ENCODE measurements around the gene ACTR1A. TPM values are rescaled to one million over a fixed set of nuclear protein-coding genes. Genes with fewer than 3 reads are reported as not detected.
"Not testable (repeated sequence)": the region's sequence is repeated elsewhere in the genome, so short reads cannot be mapped to it uniquely, and the experiment has no call there.

Gene ACTR1A
- total RNA-seq, 2 experiments from 2014 or later, result 72.2 to 86.7 TPM

- Mint-ChIP-seq H3K9me3 (ENCODE audit: low read depth) (no peaks in the 10 kb centered on the region), H3K36me3 (peaks cover 10% of the 10 kb centered on the region), H3K4me1 (peaks cover 32% of the 10 kb centered on the region), H3K27me3 (no peaks in the 10 kb centered on the region), H3K27ac (no peak overlapping the region), H3K4me3 (no peak overlapping the region)
- DNase-seq, result no peak
- CTCF ChIA-PET, result interaction anchor here (0.9 to 10.5 kb wide), 2 partner anchors 74 to 276 kb away, joined by 5 to 138 read pairs; no protein-coding TSS in a partner anchor
- no peak for ATAC-seq
Observed at GRCh38 chr10:102507521-102507920, 5.0 kb upstream of the ACTR1A start.

DNA sequence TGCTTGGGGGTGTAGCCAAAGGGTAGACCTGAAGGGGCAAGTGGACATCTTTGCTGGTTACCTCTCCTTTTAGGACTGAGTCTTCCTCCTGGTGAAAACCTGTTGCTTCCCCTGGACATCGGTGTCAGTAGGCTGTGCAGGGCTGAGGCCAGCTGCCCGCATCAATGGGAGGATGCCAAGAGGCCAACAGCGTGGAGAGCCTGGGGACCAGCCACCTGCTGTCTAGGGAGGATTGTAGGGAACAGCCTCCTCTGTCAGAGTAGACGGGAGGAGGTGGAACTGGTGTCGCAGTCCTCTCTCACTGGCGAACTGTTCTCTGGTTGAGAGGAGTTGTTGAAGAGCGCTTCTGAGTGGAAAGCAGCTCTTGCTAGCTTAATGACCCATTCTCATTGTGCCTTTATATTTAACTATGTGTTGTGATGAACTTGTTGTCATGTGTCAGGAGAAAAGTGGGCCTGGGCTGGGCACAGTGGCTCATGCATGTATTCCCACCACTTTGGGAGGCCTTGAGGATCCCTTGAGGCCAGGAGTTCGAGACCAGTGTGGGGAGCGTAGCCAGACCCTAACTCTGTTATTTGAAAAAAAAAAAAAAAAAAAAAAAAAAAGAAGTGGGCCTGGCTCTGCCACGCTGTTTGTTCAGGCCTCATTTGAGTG, 3.1 kb upstream of the ACTR1A start:
- H3K27me3 Mint-ChIP-seq, result no peaks in the 10 kb centered on the region
- H3K9me3 Mint-ChIP-seq (ENCODE audit: low read depth), result no peaks in the 10 kb centered on the region
- peaks cover 4% of the 10 kb centered on the region for H3K36me3 Mint-ChIP-seq
- no peak for DNase-seq
- ATAC-seq, result no peak
- H3K27ac Mint-ChIP-seq, result no peak overlapping the region
- CTCF ChIA-PET, result interaction anchor here (0.7 to 10.5 kb wide), 8 partner anchors 9 to 1031 kb away, joined by 3 to 138 read pairs (median 4); no protein-coding TSS in a partner anchor
- no peak overlapping the region for H3K4me3 Mint-ChIP-seq
- H3K4me1 Mint-ChIP-seq, result peaks cover 19% of the 10 kb centered on the region

GRCh38 chr10:102504976-102505300, 2.4 kb upstream of the ACTR1A start:
- no peak for ATAC-seq
- H3K36me3 Mint-ChIP-seq, result peaks cover 4% of the 10 kb centered on the region
- H3K9me3 Mint-ChIP-seq (ENCODE audit: low read depth), result no peaks in the 10 kb centered on the region
- peak overlapping the region; percentile 78 for H3K27ac Mint-ChIP-seq
- H3K4me1 Mint-ChIP-seq, result peaks cover 23% of the 10 kb centered on the region
- CTCF ChIA-PET, result interaction anchor here (0.6 to 10.5 kb wide), 13 partner anchors 10 to 400 kb away, joined by 3 to 138 read pairs (median 4); partner anchors contain the start of gene CUEDC2
- no peak for DNase-seq
- H3K27me3 Mint-ChIP-seq, result no peaks in the 10 kb centered on the region
- H3K4me3 Mint-ChIP-seq, result no peak overlapping the region

DNA sequence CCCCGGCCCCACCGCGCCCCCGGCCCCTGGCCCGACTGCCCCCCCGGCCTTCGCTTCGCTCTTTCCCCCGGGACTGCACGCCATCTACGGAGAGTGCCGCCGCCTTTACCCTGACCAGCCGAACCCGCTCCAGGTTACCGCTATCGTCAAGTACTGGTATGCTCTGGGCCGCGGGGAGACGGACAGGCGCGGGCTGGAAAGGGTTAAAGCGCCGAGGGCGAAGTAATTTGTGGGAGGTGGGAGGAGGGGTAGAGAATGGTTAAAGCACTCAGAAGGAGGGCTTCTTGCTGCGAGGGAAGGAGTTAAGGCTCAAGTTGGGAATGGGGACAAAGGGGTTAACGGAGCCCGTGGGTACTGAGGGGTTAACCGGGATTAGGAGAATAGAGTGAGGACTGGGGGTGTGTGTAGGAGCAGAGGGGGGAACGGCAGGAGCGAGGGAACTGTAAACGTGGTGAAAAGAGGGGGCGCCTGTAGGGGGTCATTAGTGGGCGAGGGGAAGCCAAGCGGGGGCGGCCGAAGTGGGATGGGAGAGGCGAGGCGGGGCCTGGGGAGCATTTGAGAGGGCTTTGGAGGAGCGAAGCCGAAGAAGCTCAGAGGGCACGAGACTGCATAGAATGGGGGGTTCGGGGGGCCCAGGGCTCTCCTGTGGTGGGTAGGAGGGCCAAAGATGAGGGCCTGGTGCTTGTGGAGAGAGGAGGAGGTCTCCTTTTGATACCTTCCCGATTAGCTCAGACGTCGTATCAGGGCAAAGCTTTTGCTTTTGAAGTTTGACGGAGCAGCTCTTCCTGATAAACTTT, 1.9 kb upstream of the ACTR1A start:
- DNase-seq (peak; percentile 55), ATAC-seq (no peak)
- no peak overlapping the region for H3K4me3 Mint-ChIP-seq
- peak overlapping the region; percentile 78 for H3K27ac Mint-ChIP-seq
- H3K4me1 Mint-ChIP-seq, result peaks cover 24% of the 10 kb centered on the region
- no peaks in the 10 kb centered on the region for H3K9me3 Mint-ChIP-seq (ENCODE audit: low read depth)
- no peaks in the 10 kb centered on the region for H3K27me3 Mint-ChIP-seq
- CTCF ChIA-PET, result interaction anchor here (0.6 to 10.5 kb wide), 25 partner anchors 7 to 401 kb away, joined by 3 to 138 read pairs (median 4); partner anchors contain the start of genes CUEDC2, TRIM8 and WBP1L
- H3K36me3 Mint-ChIP-seq, result peaks cover 2% of the 10 kb centered on the region

- H3K27ac Mint-ChIP-seq, result peak within 1 kb of the TSS; percentile 78
- no peak within 1 kb of the TSS for H3K4me3 Mint-ChIP-seq
- CTCF ChIA-PET, result interaction anchor here (0.6 to 10.5 kb wide), 33 partner anchors 8 to 334 kb away, joined by 3 to 138 read pairs (median 3); partner anchors contain the start of genes ARL3, CUEDC2, SFXN2 and TRIM8
- H3K4me1 Mint-ChIP-seq, result peaks cover 28% of the 10 kb centered on the region
- DNase-seq (peak; percentile 99), ATAC-seq (peak; percentile 78)
- H3K27me3 Mint-ChIP-seq, result no peaks in the 10 kb centered on the region
- H3K9me3 Mint-ChIP-seq (ENCODE audit: low read depth), result no peaks in the 10 kb centered on the region
- no peaks in the 10 kb centered on the region for H3K36me3 Mint-ChIP-seq
Observed at GRCh38 chr10:102503264-102504178, 1.0 kb upstream of the ACTR1A start, which contains the start of gene SUFU. Gene SUFU, plus strand, starts transcription at chr10:102503972. Its CDS starts 181 bp downstream, at chr10:102504153.

GRCh38 chr10:102502029-102502336, 529 bp downstream of the ACTR1A start:
- Mint-ChIP-seq H3K27ac (no peak overlapping the region), H3K4me3 (no peak overlapping the region), H3K36me3 (no peaks in the 10 kb centered on the region), H3K9me3 (ENCODE audit: low read depth) (no peaks in the 10 kb centered on the region), H3K27me3 (no peaks in the 10 kb centered on the region), H3K4me1 (peaks cover 28% of the 10 kb centered on the region)
- DNase-seq, result peak; percentile 99
- ATAC-seq, result peak; percentile 76
- CTCF ChIA-PET, result interaction anchor here (0.9 to 10.5 kb wide), 15 partner anchors 10 to 332 kb away, joined by 3 to 138 read pairs (median 4); partner anchors contain the start of gene TRIM8

GRCh38 chr10:102501201-102502028, 1.1 kb downstream of the ACTR1A start:
- CTCF ChIA-PET, result interaction anchor here (0.8 to 10.5 kb wide), 8 partner anchors 23 to 144 kb away, joined by 3 to 138 read pairs (median 4); no protein-coding TSS in a partner anchor
- no peaks in the 10 kb centered on the region for H3K27me3 Mint-ChIP-seq
- H3K27ac Mint-ChIP-seq, result no peak overlapping the region
- ATAC-seq (no peak), DNase-seq (no peak)
- peaks cover 28% of the 10 kb centered on the region for H3K4me1 Mint-ChIP-seq
- no peaks in the 10 kb centered on the region for H3K36me3 Mint-ChIP-seq
- no peaks in the 10 kb centered on the region for H3K9me3 Mint-ChIP-seq (ENCODE audit: low read depth)
- H3K4me3 Mint-ChIP-seq, result no peak overlapping the region

DNA sequence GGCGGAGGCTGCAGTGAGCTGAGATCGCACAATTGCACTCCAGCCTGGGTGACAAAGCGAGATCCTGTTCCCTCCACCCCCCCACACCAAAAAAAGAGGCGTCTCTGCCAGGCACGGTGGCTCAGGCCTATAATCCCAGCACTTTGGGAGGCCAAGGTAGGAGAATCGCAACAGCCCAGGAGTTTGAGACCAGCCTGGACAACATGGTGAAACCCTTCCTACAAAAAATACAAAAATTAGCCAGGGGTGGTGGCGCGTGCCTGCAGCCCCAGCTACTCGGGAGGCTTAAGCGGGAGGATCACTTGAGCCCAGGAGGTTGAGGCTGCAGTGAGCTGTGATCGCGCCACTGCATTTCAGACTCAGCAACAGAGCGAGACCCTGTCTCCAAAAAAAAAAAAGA, 1.8 kb downstream of the ACTR1A start:
- ATAC-seq; H3K27ac Mint-ChIP-seq; H3K36me3 Mint-ChIP-seq; H3K27me3 Mint-ChIP-seq; H3K4me3 Mint-ChIP-seq; DNase-seq; H3K9me3 Mint-ChIP-seq (ENCODE audit: low read depth): not testable (repeated sequence)
- H3K4me1 Mint-ChIP-seq, result peaks cover 27% of the 10 kb centered on the region
- CTCF ChIA-PET, result interaction anchor here (0.8 to 10.5 kb wide), 7 partner anchors 22 to 145 kb away, joined by 3 to 138 read pairs (median 4); no protein-coding TSS in a partner anchor

GRCh38 chr10:102499356-102499755, 3.2 kb downstream of the ACTR1A start:
- Mint-ChIP-seq H3K4me3 (no peak overlapping the region), H3K9me3 (ENCODE audit: low read depth) (no peaks in the 10 kb centered on the region)
- no peak for ATAC-seq

GRCh38 chr10:102497545-102497944, 5.0 kb downstream of the ACTR1A start:
- Mint-ChIP-seq H3K27ac (no peak overlapping the region), H3K4me1 (peaks cover 24% of the 10 kb centered on the region), H3K4me3 (no peak overlapping the region), H3K36me3 (peaks cover 4% of the 10 kb centered on the region), H3K9me3 (ENCODE audit: low read depth) (no peaks in the 10 kb centered on the region), H3K27me3 (no peaks in the 10 kb centered on the region)
- ATAC-seq (no peak), DNase-seq (no peak)
- CTCF ChIA-PET, result interaction anchor here (1.0 to 3.0 kb wide), 4 partner anchors 14 to 267 kb away, joined by 3 to 12 read pairs (median 6); no protein-coding TSS in a partner anchor

More at GRCh38 chr10:102499356-102499755, 3.2 kb downstream of the ACTR1A start:
- Mint-ChIP-seq H3K27me3 (no peaks in the 10 kb centered on the region), H3K36me3 (peaks cover 3% of the 10 kb centered on the region), H3K4me1 (peaks cover 18% of the 10 kb centered on the region), H3K27ac (no peak overlapping the region)
- CTCF ChIA-PET, result interaction anchor here (1.0 to 3.0 kb wide), 4 partner anchors 16 to 269 kb away, joined by 4 to 12 read pairs (median 4); no protein-coding TSS in a partner anchor
- no peak for DNase-seq

DNA sequence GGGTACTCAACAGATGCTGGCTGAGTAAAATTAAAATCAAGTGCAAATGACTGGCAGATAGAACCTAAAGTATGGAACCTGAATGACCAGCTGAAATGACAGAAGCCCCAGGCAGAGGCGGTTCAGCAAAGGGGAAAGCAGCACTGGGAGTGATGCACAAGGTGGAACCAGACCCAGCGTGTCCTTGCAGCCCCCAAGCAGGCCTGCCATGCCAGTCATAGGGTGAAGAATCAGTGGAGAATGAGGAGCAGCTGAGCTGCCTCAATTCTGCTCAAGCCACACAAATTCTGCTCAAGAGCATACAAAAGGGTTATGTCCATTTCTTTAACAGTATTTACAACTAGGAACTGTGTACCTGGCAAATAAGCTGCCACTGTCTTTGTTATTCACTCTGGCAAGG, 8.7 kb downstream of the ACTR1A start:
- peaks cover 6% of the 10 kb centered on the region for H3K36me3 Mint-ChIP-seq
- H3K9me3 Mint-ChIP-seq (ENCODE audit: low read depth), result no peaks in the 10 kb centered on the region
- H3K27ac Mint-ChIP-seq, result no peak overlapping the region
- DNase-seq (no peak), ATAC-seq (no peak)
- H3K4me1 Mint-ChIP-seq, result peaks cover 15% of the 10 kb centered on the region
- CTCF ChIA-PET, result interaction anchor here (1.1 kb wide), 1 partner anchor 90 kb away, joined by 3 read pairs; no protein-coding TSS in a partner anchor
- no peak overlapping the region for H3K4me3 Mint-ChIP-seq
- H3K27me3 Mint-ChIP-seq, result no peaks in the 10 kb centered on the region

DNA sequence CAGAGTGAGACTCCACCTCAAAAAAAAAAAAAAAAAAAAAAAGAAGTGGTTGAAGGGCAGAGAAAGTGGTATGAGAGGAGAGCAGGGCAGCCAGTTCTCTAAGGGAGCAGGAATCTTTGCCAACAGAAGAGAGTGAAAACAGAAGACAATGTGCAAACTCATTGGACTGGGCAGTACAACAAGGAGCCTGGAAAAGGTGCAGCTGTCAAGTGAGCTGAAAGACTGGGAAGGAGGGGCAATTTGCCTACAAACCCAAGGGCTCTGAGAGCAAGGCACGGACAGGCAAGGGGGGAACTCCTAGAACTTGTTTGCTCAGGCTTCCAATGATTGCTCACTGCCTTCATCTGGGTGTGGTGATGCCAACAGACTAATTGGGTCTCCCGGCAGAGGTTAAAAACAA, 9.5 kb downstream of the ACTR1A start:
- Mint-ChIP-seq H3K4me1 (peaks cover 12% of the 10 kb centered on the region), H3K9me3 (ENCODE audit: low read depth) (no peaks in the 10 kb centered on the region), H3K36me3 (peaks cover 7% of the 10 kb centered on the region), H3K4me3 (no peak overlapping the region), H3K27ac (peak overlapping the region; percentile 10), H3K27me3 (no peaks in the 10 kb centered on the region)
- DNase-seq (no peak), ATAC-seq (no peak)
- CTCF ChIA-PET, result no interaction called here

All from activated CD8-positive, alpha-beta memory T cell treated with anti-CD3 and anti-CD28 coated beads, Interleukin-2, amount 10 ng/mL, durations not matched to agents 7 days and 5 days (primary cell).